UCSD-AML1 (cell line): ENCODE data around the gene CYSRT1.

Experiments
- DNase-seq: peaks from one replicate; lab custom pipeline; 2025; ENCODE audit not compliant: unreplicated experiment; lab: John Stamatoyannopoulos, UW

Gene CYSRT1

DNA sequence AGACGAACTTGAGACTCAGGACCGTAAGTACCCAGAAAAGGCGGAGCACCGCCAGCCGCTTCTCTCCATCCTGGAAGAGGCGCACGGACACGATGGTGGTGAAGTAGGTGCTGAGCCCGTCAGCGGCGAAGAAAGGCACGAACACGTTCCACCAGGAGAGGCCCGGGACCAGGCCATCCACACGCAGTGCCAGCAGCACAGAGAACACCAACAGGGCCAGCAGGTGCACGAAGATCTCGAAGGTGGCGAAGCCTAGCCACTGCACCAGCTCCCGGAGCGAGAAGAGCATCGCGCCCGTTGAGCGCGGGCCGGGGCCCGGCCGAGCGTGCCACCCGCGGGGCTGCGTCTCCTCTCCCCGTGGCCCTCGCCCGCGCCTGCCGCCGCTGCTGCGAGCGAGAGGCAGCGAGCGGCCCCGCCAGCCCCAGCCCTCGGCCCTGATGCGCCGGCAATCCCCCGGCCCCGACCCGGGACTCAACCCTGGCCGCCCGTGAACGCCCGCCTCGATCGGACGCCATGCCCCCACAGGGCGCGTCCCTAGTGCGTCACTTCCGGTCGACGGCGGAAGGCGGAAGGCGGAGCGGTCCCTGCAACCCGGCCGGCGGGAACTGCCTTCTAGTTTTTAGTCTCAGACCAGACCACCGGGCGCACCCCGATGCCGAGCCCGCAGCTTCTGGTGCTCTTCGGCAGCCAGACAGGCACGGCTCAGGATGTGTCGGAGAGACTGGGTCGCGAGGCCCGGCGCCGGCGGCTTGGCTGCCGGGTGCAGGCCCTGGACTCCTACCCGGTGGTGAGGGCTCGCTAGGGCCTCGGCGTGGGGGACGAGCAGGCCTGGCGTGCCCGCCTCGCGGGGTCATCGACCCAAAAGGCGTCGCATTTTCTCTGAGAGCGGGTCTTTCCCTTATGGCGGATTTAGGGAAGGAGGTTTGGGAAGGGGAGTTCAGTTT lies 19.6 kb upstream of the CYSRT1 start, which contains the start of the genes NDOR1 and TMEM203:
TSS of gene NDOR1 (plus strand) at position 575 of the 944 bp plus-strand sequence. CDS start at position 653, 78 bp downstream.
TSS of gene TMEM203 (minus strand) at position 523 of the 944 bp plus-strand sequence. CDS start at position 289, 234 bp downstream.
- peak; percentile 86 for DNase-seq

DNA sequence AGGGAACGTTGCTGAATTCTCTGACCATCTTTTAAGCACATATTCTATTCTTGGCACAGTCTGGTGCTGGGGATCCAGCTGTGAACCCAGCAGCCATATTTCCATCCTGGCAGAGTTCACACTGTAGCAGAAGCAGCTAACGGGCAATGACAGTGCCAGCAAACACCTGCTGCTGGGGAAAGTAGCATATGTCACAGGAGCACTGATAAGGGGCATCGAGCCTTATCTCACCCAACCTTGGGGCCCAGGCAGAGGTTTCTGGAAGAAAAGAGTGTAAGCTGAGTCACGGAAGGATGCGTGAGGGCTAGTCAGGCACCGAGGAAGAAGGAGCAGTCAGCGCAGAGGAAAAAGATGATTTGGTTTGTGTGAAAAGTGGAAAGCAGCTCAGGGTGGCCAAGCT lies 18.4 kb upstream of the CYSRT1 start:
- DNase-seq: no peak

DNA sequence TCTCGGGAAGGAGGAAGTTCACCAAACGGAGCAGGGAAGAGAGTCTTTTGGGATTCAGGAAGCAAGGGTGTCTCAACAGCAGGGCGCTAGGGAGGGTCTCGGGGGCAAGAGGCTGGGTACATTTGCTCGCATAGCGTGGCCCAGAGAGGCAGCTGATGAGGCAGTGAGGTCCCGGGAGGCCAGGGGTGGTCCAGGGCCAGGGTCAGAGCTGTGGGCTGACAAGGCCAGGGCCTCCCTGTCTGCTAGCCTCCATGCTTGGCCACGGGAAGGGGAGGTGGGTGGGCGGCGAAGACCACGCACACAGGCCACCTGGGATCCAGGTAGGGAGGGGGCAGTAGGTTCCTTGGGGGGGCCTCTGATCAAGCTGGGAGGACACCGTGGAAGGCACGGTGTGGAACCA lies 13.4 kb upstream of the CYSRT1 start:
- DNase-seq: no peak

DNA sequence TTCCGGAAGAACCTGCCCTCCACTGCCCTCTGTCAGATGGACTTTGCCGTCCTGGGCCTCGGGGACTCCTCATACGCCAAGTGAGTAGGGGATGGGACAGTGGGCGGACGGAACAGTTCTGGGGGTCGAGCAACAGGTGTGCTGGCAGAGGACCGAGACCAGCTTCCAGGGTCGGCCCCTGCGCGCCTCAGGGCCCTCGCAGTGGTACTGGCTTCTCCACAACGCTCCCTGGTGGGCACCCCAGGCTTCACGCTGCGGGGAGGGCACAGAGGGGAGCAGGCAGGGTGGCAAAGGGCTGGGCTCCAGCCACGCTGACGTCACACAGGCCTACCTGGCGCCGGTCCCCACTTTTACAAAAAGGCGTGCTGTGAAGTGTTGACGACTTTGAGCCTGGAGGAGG lies 12.5 kb upstream of the CYSRT1 start:
- DNase-seq: no peak

DNA sequence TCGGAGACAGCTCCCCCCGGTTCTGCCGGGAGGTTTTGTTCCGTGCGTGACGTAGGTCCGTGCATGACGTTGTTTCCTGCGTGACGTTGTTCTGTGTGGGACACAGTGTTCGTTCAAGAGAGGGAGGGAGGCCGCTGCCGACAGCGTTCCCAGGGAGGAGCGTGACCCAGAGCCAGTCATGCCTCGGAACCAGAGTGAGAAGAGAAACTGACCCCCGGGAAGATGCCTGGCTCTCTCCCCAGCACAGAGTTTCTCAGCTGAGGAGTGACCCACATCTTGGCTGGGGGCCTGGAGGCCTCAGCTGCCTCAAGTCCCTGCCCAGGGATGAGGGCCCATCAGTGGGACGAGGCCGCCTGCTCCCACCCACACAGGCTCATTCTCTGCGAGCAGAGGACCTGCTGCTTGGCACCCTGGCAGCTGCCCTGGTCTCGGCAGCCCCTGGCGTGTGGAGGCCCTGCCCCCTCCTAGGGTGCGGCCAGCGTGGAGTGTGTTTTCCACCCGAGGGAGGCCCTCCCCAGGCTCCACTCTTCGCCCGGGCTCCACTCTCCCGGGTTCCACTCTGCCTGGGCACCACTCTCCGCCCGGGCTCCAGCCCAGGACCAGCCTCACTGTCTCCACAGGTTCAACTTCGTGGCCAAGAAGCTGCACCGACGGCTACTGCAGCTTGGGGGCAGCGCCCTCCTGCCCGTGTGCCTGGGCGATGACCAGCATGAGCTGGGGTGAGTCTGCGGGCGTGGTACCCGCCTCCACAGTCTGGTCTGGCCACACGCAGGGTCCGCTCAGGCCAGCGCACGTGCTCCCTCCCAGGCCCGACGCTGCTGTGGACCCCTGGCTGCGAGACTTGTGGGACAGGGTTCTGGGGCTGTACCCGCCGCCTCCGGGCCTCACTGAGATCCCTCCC lies 11.6 kb upstream of the CYSRT1 start:
- peak; percentile 17 for DNase-seq

DNA sequence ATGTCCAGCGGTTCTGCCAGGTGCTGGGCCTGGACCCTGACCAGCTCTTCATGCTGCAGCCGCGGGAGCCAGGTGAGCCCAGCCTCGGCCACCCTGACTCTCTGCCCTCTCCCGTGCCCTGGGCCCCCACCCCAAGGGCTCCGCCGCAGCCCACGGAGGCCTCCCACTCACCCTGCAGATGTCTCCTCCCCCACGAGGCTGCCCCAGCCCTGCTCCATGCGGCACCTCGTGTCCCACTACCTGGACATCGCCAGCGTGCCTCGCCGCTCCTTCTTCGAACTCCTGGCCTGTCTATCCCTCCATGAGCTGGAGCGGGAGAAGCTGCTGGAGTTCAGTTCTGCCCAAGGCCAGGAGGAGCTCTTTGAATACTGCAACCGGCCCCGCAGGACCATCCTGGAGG lies 10.4 kb upstream of the CYSRT1 start:
- no peak for DNase-seq

DNA sequence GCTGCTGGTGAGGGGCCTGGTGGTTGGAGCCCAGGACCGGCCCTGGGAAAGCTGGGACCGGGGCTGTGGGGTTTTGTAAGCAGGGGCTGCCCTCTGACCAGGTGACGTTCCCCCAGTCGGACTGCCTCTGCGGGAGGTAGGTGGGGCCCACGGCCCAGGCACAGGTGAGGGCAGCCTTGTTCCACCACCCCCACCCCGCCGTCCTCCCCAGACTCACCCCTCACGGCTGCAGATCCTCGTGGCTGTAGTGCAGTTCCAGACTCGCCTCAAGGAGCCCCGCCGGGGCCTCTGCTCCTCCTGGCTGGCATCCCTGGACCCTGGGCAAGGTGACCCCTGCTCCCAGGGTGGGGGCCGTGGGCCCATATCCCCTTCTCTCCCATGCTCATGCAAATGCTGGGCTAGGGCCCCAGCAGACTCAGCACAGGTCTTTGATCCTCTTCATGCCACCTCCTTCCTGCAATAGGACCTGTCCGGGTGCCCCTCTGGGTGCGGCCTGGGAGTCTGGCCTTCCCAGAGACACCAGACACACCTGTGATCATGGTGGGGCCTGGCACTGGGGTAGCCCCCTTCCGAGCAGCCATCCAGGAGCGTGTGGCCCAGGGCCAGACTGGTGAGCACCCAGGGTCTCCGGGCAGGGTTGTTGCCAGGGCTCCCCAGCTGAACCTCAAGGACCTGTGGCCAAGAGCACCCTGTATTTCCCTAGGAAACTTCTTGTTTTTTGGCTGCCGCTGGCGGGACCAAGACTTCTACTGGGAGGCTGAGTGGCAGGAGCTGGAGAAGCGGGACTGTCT lies 9.6 kb upstream of the CYSRT1 start:
- DNase-seq: no peak

DNA sequence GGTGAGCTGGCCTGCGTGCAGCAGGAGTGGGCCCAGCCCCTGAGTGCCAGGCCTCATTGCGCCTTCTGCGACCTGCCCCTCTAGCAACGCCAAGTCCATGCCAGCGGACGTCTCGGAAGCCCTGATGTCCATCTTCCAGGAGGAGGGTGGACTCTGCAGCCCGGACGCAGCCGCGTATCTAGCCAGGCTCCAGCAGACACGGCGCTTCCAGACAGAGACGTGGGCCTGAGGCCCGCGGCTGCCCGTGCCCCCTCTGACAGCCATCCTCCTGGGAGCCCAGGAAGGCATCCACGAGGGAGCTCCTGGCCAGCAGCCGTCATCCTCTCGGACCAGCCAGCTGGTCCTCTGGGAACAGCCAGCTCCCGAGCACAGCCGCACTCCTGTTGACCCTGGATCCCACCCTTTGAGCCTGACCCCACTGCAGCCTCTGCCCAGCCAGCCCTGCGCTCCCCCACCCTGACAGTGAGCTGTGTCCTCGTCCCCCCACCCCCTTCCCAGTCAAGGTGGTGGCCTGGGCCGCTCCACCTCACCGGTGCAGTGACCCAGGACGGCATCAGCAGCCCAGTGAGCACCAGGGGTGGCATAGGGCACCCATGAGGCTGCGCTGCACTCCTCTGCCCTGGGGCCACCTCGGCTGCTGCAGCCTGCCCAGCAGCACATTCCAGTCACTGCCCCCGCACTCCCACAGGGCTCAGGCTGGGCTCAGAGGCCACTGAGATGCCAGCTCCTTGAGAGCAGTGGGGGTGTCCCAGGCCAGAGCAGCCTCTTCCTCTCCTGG lies 8.6 kb upstream of the CYSRT1 start:
- DNase-seq: no peak

DNA sequence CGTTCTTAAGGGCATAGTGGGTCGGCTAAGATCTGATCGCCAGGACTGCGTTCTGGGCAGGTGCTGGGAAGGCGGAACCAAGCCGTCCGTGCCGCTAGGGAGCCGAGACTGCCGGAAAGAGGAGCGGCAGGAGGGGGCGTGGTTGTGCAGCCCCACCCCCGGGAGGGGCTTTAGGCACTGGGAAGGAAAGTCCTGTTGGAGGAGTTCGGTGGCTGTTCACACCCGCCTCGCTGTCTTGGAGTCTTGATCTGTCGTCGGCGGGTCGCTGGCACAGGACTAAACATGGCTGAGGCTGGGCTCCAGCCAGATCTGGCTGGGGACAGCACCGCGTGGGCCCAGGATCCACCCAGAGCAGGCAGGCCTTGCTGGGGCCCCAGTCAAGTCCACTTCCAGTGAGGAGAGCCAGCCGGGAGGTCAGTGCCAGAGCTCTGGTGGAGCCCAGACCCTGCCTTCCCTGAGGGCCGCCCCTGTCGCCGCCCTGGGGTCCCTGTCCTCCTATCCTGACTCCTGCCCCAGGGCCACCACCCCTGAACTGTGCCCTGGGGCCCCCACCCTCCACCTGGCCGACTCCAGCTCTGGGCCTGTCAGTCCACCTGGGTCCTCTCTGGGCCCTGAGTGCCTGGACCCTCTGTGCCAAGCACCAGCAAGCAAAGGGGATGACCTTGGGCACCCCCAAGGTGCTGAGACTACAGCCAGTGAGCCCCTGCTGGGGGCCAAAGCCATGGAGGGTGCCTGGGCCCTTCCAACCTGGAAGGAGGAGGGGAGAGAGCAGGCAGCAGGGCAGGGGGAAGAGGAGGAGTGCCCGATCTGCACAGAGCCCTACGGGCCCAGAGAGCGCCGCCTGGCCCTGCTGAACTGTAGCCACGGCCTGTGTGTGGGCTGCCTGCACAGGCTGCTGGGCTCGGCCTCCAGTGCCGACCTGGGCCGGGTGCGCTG lies 7.4 kb upstream of the CYSRT1 start:
- DNase-seq: peak; percentile 77

DNA sequence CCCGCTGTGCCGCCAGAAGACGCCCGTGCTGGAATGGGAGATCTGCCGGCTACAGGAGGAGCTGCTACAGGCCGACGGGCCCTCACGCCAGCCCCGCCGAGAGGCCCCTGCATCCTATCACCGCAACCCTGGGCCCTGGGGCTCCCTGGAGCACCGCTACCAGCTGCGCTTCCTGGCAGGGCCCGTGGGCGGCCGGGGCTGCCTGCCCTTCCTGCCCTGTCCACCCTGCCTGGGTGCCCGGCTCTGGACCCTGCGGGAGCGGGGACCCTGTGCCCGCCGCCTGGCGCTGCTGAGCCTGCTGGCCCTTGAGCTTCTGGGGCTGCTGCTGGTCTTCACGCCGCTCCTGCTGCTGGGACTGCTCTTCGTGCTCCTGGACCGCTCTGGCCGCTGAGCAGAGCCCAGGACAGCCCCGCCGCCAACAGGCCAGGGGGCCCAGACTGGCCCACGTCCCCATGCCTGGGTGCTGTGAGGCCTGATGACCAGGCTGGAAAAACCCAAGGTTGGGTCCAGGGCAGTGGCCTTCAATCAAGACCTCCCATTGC lies 6.7 kb upstream of the CYSRT1 start:
- no peak for DNase-seq

DNA sequence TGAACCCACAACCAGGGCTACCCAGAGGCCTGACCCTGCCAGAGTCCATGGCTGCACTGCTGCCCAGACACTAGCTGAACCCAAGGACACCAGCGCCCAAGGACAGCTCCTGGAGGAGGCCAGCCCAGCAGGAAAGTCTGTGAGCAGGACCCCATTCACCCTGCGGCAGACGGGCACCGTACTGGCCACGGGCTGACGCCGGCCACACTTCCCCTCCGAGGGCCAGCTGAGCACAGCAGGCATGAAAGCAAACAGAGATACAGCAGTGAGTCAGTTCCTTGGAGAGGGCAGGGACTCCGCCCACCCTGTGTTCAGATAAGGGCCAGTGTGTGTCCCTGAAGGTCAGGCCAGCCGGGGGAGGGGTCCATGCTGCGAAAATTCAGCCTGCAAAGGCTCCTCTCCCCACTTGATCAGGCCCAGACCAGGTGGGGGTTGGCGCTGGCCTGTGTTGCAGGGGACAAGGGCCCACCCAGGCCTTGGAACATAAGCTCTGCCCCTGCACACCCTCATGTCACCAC lies 6.2 kb upstream of the CYSRT1 start:
- DNase-seq: peak; percentile 67

DNA sequence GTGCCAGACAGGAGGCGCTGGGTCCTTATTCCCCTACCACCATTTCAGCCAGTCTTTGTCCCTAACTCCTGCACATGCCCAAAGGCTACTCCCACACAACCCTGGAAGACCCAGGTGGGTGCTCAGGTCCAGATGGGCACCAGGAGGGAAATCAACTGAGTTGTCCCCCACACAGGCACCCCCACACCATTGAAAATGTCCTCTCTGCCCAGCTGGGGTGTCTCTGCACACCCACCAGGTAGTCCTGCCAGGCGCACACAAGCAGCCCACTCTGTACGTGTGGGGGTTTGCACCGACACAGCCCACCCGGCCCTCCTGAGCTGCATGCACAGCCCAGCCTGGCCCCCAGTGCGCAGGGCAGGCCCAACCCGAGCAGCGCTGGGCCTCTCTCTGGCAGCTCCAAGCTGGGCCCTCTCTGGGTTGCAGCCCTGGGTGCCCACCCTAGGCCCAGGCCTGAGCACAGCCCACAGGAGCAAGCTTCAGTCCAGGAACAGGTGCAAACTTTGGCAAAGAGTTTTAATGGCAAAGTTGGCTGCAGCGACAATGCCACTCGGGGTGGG lies 5.1 kb upstream of the CYSRT1 start:
- DNase-seq: no peak

DNA sequence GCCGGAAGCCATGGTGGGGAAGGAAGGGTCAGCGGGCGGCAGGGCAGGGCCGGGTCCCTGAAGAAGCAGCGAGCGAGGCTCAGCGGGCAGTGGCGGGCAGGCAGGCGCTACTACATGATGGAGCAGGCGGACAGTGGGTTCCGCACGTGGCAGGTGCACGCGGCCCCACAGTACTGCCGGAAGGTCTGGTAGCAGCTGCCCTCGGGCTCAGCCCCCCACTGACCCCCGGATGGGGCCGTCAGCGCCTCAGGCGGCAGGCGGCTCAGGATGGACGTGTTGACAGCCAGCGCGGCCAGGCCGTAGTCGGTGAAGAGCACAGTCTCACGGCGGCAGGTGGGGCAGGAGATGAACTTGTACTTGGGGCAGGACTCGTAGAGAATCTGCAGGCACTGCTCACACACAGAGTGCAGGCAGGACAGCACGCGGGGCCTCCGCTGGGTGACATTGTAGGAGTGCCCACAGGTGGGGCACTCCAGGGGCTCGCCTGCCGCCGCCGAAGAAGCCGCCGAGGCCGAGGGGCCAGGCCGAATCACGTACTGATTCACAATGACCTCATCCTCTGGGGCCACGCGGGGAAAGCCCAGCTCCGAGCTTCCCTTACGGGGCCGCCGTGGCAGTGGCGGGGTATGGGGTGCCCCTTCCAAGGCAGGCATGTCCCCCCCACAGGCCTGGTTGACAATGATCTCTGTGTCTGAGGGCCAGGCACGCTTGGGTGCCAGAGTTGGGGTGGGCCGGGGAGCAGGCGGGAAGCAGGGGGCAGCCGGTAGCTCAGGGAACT lies 4.5 kb upstream of the CYSRT1 start:
- no peak for DNase-seq

DNA sequence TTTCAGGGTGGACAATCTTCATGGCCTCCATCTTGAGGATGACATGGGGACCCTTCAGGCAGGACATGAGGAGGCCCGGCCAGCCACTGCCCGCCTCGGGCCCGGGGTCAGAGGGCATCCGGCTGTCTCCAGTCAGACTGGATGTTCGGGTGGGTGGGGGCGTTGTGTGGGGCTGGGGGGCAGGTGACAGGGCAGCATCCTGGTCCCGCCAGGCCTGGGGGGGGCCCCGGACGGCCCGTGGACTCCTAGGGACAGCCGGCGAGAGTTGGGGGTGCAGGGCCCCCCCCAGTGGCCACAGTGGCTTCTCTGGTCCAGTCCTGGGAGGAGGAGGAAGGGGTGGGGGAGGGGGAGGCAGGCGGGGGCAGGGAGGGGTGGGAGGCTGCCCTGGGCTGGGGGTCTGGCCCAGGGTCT lies 3.9 kb upstream of the CYSRT1 start:
- no peak for DNase-seq

DNA sequence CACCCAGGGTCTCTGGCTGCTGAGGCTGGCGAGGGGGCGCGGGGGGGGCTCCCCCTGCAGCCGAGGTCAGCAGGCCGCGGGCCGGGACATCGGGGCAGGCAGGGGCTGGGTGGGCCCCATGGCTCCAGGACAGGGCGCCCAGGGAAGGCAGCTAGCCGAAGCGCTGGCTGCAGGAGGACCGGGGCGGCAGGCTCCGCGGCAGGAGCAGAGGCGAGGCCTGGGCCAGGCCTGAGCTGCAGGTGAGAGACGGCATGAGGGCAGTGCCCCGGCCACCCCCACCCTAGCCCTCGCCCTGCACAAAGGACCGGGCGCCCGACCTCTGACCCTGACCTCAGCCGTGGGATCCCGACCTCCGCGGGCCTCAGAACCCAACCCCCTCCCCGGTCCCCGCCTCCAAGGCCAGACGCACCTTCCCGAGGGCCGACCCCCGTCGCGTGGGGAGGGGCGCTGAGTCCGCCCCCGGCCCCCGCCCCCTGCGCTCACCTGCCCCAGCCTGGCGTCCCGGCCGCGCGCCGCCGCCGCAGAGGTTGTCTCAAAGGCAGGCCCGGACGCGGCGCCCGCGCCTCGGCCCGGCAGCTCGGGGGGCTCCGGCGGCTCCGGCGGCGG lies 3.4 kb upstream of the CYSRT1 start:
- no peak for DNase-seq

DNA sequence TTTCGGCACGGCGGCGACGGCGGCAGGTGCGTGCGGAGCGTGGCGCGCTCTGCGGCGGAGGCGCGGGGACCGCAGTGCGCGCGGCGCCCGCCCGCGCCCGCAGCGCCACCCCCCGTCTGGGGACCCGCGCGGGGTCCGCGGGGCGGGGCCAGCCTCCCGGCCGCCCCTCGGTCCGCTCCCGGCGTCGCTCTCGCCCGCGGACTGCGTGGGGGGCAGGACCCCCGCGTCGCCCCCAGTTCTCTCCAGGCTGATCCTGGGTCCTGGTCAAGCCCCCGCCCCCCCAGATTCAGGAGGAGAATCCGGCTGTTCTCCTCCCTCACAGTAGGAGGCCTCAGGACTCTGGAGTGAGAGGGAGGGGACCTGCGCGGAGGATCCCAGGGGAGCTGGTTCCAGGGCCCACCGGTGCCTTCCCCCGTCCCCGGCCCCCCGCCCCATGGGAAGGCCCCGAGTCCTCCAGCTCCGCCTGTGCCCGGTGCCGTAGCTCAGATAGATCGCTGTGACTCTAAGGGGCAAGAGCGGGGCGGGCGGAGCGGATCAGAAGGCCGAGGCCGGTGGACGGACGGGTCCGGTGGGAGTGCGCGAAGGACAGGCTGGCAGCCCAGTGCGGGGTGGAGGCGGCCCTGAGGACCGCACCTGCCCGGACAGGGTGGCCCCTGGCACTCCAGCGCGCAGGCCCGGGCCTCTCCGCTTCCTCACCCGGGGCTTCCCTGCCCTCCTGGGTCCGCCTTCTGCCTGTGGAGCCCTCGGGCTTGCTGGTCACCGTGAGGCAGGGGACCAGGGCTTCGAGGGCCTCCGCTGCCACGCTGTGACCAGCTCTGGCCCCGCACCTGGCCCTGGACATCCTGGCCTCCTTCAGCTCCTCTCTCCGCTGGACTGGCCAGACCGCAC lies 2.5 kb upstream of the CYSRT1 start, which contains the start of gene RNF208:
TSS of gene RNF208 (minus strand) at position 51 of the 888 bp plus-strand sequence. CDS start 1,028 bp downstream, outside the sequence.
- DNase-seq: no peak
